K562 (cell line): Measurements from ENCODE around the gene RBM17. TPM values are rescaled to one million over a fixed set of nuclear protein-coding genes. Genes with fewer than 3 reads are reported as not detected.
A peak's percentile ranks its signal among the peaks of the same experiment; 100 is the strongest.

Experiments
- ARID3B ChIP-seq: fragments of 250-450 bp; sonication (Bioruptor Pico); IDR thresholded peaks from 2 replicates; pipeline ENCODE4 v1.4.0; 2020; ENCODE audit warnings: borderline replicate concordance
- DEAF1 ChIP-seq: fragments of 450-650 bp; formaldehyde crosslinking; IDR thresholded peaks from 2 replicates; pipeline ENCODE4 v1.4.0; 2020; ENCODE audit warnings: mild to moderate bottlenecking, moderate library complexity
- ELF4 ChIP-seq: fragments of 450-650 bp; formaldehyde crosslinking; IDR thresholded peaks from 2 replicates; pipeline ENCODE4 v1.4.0; 2022; ENCODE audit warnings: missing genetic modification characterization
- GABPB1 ChIP-seq: sonication (generic); formaldehyde crosslinking; IDR thresholded peaks from 2 replicates; pipeline ENCODE4 v1.8.0; 2022; ENCODE audit warnings: mild to moderate bottlenecking, missing genetic modification reagents
- HDAC8 ChIP-seq: fragments of 450-650 bp; IDR thresholded peaks from 2 replicates; pipeline ENCODE4 v1.6.1; 2016; ENCODE audit warnings: mild to moderate bottlenecking, missing genetic modification characterization, moderate library complexity, missing compliant biosample characterization
- HMGXB4 ChIP-seq: sonication (generic); formaldehyde crosslinking; IDR thresholded peaks from 2 replicates; pipeline ENCODE4 v1.8.1; 2023; ENCODE audit warnings: mild to moderate bottlenecking, missing genetic modification reagents
- HSF4 ChIP-seq: fragments of 250-450 bp; sonication (Bioruptor Pico); IDR thresholded peaks from 2 replicates; pipeline ENCODE4 v2.1.2; 2022; ENCODE audit warnings: mild to moderate bottlenecking, moderate library complexity, borderline replicate concordance
- MAFF ChIP-seq: IDR thresholded peaks from 2 replicates; pipeline ENCODE4 v1.6.1; 2012; ENCODE audit warnings: low read length, improper control_type of control experiment
- MITF ChIP-seq: IDR thresholded peaks from 2 replicates; pipeline ENCODE4 v1.6.1; 2014; ENCODE audit warnings: antibody characterized with exemption
- NCOA2 ChIP-seq, 2 experiments: fragments of 450-650 bp; IDR thresholded peaks; 2 replicates each; pipeline ENCODE4 v1.6.1; 2018; ENCODE audit warnings: mild to moderate bottlenecking in 2 of 2, moderate library complexity in 1 of 2; ENCODE audit not compliant: partially characterized antibody in 2 of 2
- NCOA6 ChIP-seq: fragments of 450-650 bp; IDR thresholded peaks from 2 replicates; pipeline ENCODE4 v1.6.1; 2017; ENCODE audit warnings: mild to moderate bottlenecking
- NR2C2 ChIP-seq, 2 experiments: fragments of 200-800 bp in 1 of 2; sonication (Bioruptor generic) in 1 of 2; sonication (generic) in 1 of 2; formaldehyde crosslinking in 1 of 2; IDR thresholded peaks; 2 replicates each; pipeline versions ENCODE4 v1.6.1 to v1.8.0; 2016 to 2022; ENCODE audit warnings: mild to moderate bottlenecking in 1 of 2, missing compliant biosample characterization in 1 of 2, missing genetic modification characterization in 1 of 2, missing genetic modification reagents in 1 of 2
- POLR3A ChIP-seq: IDR thresholded peaks from 2 replicates; pipeline ENCODE4 v1.6.1; 2011; ENCODE audit warnings: borderline replicate concordance, mild to moderate bottlenecking, moderate library complexity; ENCODE audit not compliant: insufficient read length, insufficient read depth; ENCODE audit errors: extremely low read depth
- RFX7 ChIP-seq: fragments of 250-450 bp; sonication (Bioruptor Pico); IDR thresholded peaks from 2 replicates; pipeline ENCODE4 v1.5.1; 2021; ENCODE audit warnings: mild to moderate bottlenecking
- SIX5 ChIP-seq, 2 experiments: IDR thresholded peaks; 2 replicates each; pipeline ENCODE4 v1.6.1; 2011; ENCODE audit warnings: low read length in 2 of 2, borderline replicate concordance in 1 of 2, low read depth in 1 of 2, mild to moderate bottlenecking in 1 of 2, moderate library complexity in 1 of 2; ENCODE audit not compliant: insufficient read depth in 1 of 2
- SRSF3 ChIP-seq: fragments of 200-400 bp; formaldehyde crosslinking; IDR thresholded peaks from 2 replicates; pipeline ENCODE4 v1.6.1; 2016; ENCODE audit warnings: mild to moderate bottlenecking, low read length, moderate library complexity; ENCODE audit not compliant: insufficient read depth
- THRB ChIP-seq: fragments of 450-650 bp; formaldehyde crosslinking; conservative IDR thresholded peaks from 2 replicates; pipeline ENCODE4 v1.4.0; 2022; ENCODE audit warnings: mild to moderate bottlenecking, missing genetic modification characterization
- ZNF175 ChIP-seq: fragments of 200-800 bp; sonication (Bioruptor generic); IDR thresholded peaks from 2 replicates; pipeline ENCODE4 v1.6.1; 2016; ENCODE audit warnings: low read depth, mild to moderate bottlenecking, missing genetic modification characterization, missing compliant biosample characterization
- ZNF23 ChIP-seq: fragments of 250-450 bp; sonication (Bioruptor Pico); IDR thresholded peaks from 2 replicates; pipeline ENCODE4 v1.4.0; 2020; ENCODE audit warnings: mild to moderate bottlenecking
- ZNF316 ChIP-seq: fragments of 450-650 bp; IDR thresholded peaks from 2 replicates; pipeline ENCODE4 v1.6.1; 2016
- polyA plus RNA-seq, 8 experiments: library from polyadenylated mRNA; depleted of rRNA in 4 of 8; stranded (reverse) in 5 of 8; unstranded in 3 of 8; fragments of >200 nt; fragmentation: Nextera tagmentation in 2 of 8; fragmentation: Illumina TruSeq in 1 of 8; extraction: Ambion mirVana in 2 of 8; extraction: Trizol in 1 of 8; gene quantifications; 2 replicates each; pipeline versions ENCODE4 v1.2.1 to v1.2.3, GENCODE V29; 2011 to 2014; ENCODE audit warnings: inconsistent platforms in 1 of 8, missing spikeins in 1 of 8
- total RNA-seq, 7 experiments: library from RNA; depleted of rRNA in 6 of 7; stranded (reverse); fragments of >200 nt in 6 of 7; fragmentation: Illumina TruSeq in 2 of 7; extraction: Trizol in 2 of 7; gene quantifications; 2 replicates each; pipeline versions ENCODE4 v1.2.1 to v1.2.3, GENCODE V29; 2011 to 2021; ENCODE audit warnings: low replicate concordance in 1 of 7

Gene RBM17
- total and polyA plus RNA-seq, 9 of the 15 experiments (the other 6 are each of a cell fraction or from before 2014, with no cell fraction given): 23.6 to 217 (median 124) TPM

GRCh38 chr10:6088721-6089333, at the start of gene RBM17 (continued):
- TF ChIP-seq HMGXB4 (CRISPR knock-in tag) (peak; percentile 71; the same call in 1 of the 2 replicates), MAFF (no peak), SIX5 (IDR thresholded peaks at IDR 0.05; ENCODE audit: borderline replicate concordance in 1 of 2, insufficient read depth in 1 of 2, low read depth in 1 of 2, low read length in 2 of 2) (no peak), GABPB1 (CRISPR knock-in tag) (0 out of 2 replicates have a peak, but pooled peaks have one; percentile 55), MITF (no peak), NR2C2 (CRISPR knock-in tag; IDR thresholded peaks at IDR 0.05) (no peak), NR2C2 (tag; IDR thresholded peaks at IDR 0.05) (peak; percentile 97), RFX7 (CRISPR knock-in tag) (no peak), ARID3B (CRISPR knock-in tag) (no peak), ZNF316 (no peak), POLR3A (no peak), HSF4 (no peak), DEAF1 (peak; percentile 80), NCOA6 (no peak), NCOA2 (IDR thresholded peaks at IDR 0.05; ENCODE audit: partially characterized antibody in 2 of 2) (peak in 1 of 2 experiments; percentile 16), THRB (no peak), ELF4 (no peak), SRSF3 (no peak), ZNF175 (CRISPR knock-in tag) (no peak), ZNF23 (CRISPR knock-in tag) (no peak), HDAC8 (tag) (no peak)
